A549 (cell line): ENCODE results near the gene RASGEF1C.

Experiments
- PHF8 ChIP-seq: fragments of 200-600 bp; sonication (generic); IDR thresholded peaks from 2 replicates; pipeline ENCODE4 v1.6.1; 2016; ENCODE audit warnings: low read depth, mild to moderate bottlenecking, antibody characterized with exemption, moderate library complexity, borderline replicate concordance
- POLR2A ChIP-seq: IDR thresholded peaks from 2 replicates; pipeline ENCODE4 v1.6.1; 2012; ENCODE audit warnings: mild to moderate bottlenecking, low read length

DNA sequence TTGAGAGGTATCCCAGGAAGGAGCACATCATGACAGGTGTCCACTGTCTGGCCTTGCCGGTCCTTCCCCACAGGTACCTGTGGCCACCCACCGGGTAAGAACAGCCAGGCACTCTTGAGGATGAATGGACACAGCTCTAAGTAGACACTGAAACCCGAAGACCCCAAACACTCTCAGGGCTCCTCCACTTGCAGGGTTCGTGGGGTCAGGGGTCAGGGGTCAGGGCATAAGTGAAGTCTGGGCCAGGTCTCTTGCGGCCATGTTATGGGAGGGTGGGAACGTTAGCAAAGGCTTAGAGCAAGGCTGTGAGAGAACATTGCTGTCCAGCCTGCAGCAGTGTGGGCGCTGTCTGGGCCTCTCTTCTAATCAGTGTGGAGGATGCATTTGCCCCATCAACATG lies 42.9 kb upstream of the RASGEF1C start:
- TF ChIP-seq POLR2A (no peak), PHF8 (no peak)
